Measurements from ENCODE around the gene IQCH. TPM values are rescaled to one million over a fixed set of nuclear protein-coding genes. Genes with fewer than 3 reads are reported as not detected.

IQCH gene
- total RNA-seq, 2 experiments from 2014 or later: 1.2 to 2.2 TPM

- Mint-ChIP-seq H3K4me1 (peaks cover 18% of the 10 kb centered on the region), H3K9me3 (no peaks in the 10 kb centered on the region), H3K36me3 (peaks cover 22% of the 10 kb centered on the region), H3K27me3 (no peaks in the 10 kb centered on the region), H3K4me3 (no peak overlapping the region), H3K27ac (peak overlapping the region; percentile 13)
- DNase-seq (no peak), ATAC-seq (ENCODE audit: low read depth) (peak; percentile 33)
- POLR2A ChIA-PET: interaction anchor here (1.5 kb wide), 1 partner anchor 10 kb away, joined by 12 read pairs; the partner anchor contains the start of gene C15orf61
These were observed 257.0 kb downstream of the IQCH start for GRCh38 chr15:67511606-67512005.

- H3K9me3 Mint-ChIP-seq: no peaks in the 10 kb centered on the region
- no peak for ATAC-seq (ENCODE audit: low read depth)
- POLR2A ChIA-PET: interaction anchor here (1.5 kb wide), 1 partner anchor 9 kb away, joined by 12 read pairs; the partner anchor contains the start of gene C15orf61
These were observed 257.6 kb downstream of the IQCH start for GRCh38 chr15:67512140-67512539.

DNA sequence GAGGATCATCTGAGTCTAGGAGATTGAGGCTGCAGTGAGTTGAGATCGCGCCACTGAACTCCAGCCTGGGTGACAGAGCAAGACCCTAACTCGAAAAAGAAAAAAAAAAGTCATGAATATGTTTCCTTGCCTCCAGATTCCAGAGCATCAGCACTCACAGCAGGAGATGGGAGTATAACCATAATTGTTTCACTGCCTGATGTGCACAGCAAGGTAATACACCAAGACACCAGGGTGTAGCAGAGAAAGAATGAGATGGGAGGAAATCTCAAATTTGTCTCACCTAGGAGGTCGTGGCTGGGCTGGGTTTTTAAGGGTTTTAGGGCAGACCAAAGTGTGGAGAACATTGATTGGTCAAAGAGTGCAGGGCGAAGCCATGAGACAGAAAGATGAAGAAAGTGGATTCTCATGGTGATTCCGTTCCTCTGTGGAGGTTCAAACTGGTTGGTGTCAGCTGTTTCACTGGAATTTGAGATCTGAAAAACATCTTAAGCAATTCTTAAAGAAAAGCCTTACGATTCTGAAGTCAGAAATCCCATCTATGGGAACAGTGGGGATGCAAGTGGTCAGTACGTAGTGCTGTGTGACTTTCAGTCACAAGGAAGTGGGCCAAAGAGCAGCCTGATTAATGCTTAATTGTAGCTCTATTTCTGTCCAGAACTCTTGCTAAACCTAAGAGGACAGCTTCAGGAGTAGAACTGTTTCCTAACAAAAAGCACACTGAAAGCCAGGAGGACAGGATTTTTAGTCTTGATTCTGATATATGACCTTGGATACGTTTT, 258.5 kb downstream of the IQCH start:
- Mint-ChIP-seq H3K36me3 (peaks cover 25% of the 10 kb centered on the region), H3K9me3 (no peaks in the 10 kb centered on the region), H3K27ac (no peak overlapping the region), H3K27me3 (no peaks in the 10 kb centered on the region), H3K4me1 (peaks cover 16% of the 10 kb centered on the region), H3K4me3 (no peak overlapping the region)
- POLR2A ChIA-PET: no interaction called here
- ATAC-seq (ENCODE audit: low read depth) (no peak), DNase-seq (no peak)

More at GRCh38 chr15:67512140-67512539, 257.6 kb downstream of the IQCH start:
- DNase-seq: no peak
- Mint-ChIP-seq H3K27ac (no peak overlapping the region), H3K4me1 (peaks cover 16% of the 10 kb centered on the region), H3K36me3 (peaks cover 22% of the 10 kb centered on the region), H3K27me3 (no peaks in the 10 kb centered on the region), H3K4me3 (no peak overlapping the region)

GRCh38 chr15:67515090-67515489, 260.5 kb downstream of the IQCH start:
- Mint-ChIP-seq H3K4me1 (peaks cover 14% of the 10 kb centered on the region), H3K27ac (no peak overlapping the region), H3K36me3 (peaks cover 25% of the 10 kb centered on the region), H3K9me3 (no peaks in the 10 kb centered on the region), H3K4me3 (no peak overlapping the region), H3K27me3 (no peaks in the 10 kb centered on the region)
- no peak for DNase-seq
- POLR2A ChIA-PET: interaction anchor here (1.3 kb wide), 1 partner anchor 27 kb away, joined by 3 read pairs; the partner anchor contains the start of gene MAP2K5
- no peak for ATAC-seq (ENCODE audit: low read depth)

- no peaks in the 10 kb centered on the region for H3K27me3 Mint-ChIP-seq
- POLR2A ChIA-PET: interaction anchor here (1.3 kb wide), 1 partner anchor 27 kb away, joined by 3 read pairs; the partner anchor contains the start of gene MAP2K5
- no peak for ATAC-seq (ENCODE audit: low read depth)
These were observed 261.0 kb downstream of the IQCH start for GRCh38 chr15:67515557-67515956.

DNA sequence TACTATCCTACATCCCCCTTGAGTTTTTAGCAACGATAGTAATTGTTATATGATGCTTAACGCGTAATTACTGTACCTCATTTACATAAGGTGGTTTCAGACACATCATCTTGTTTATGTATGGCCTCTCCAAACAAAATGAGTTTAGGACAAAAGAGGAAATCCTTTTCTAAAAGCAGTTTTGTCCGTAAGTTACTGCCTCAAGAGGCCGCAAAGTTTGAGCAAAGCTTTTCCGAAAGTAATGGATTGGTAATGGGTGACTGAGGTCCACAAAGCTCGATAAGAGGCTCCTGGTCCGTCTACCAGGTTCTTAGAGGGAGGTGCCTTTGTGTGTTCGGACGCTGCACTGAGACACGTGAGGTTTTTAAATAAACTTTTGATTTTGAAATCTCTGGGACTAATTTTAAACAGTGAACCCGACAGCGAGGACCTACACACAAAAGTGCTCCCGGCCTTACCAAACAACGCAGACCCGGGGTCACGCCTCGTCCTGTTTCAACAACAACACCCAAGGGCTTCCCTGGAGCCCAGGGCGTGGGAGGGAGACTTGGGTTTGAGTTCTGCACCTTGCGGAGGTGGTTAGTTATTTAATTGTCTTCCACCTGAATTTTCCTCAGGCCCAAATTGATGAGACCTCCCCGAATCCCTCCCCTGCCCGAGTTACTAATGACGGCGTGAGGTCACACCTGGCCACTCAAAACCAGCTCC, 265.9 kb downstream of the IQCH start:
- DNase-seq: no peak
- peaks cover 6% of the 10 kb centered on the region for H3K36me3 Mint-ChIP-seq
- no peaks in the 10 kb centered on the region for H3K27me3 Mint-ChIP-seq
- H3K4me3 Mint-ChIP-seq: peak overlapping the region; percentile 85
- peaks cover 18% of the 10 kb centered on the region for H3K4me1 Mint-ChIP-seq
- no peak for ATAC-seq (ENCODE audit: low read depth)
- peak overlapping the region; percentile 87 for H3K27ac Mint-ChIP-seq
- POLR2A ChIA-PET: interaction anchor here (1.0 to 3.2 kb wide), 7 partner anchors 9 to 320 kb away, joined by 4 to 22 read pairs (median 8); partner anchors contain the start of gene MAP2K5
- H3K9me3 Mint-ChIP-seq: no peaks in the 10 kb centered on the region

More at GRCh38 chr15:67515557-67515956, 261.0 kb downstream of the IQCH start:
- no peaks in the 10 kb centered on the region for H3K9me3 Mint-ChIP-seq
- DNase-seq: no peak
- H3K36me3 Mint-ChIP-seq: peaks cover 25% of the 10 kb centered on the region
- no peak overlapping the region for H3K27ac Mint-ChIP-seq
- no peak overlapping the region for H3K4me3 Mint-ChIP-seq
- peaks cover 15% of the 10 kb centered on the region for H3K4me1 Mint-ChIP-seq

- Mint-ChIP-seq H3K9me3 (no peaks in the 10 kb centered on the region), H3K4me1 (peaks cover 18% of the 10 kb centered on the region), H3K27ac (peak within 1 kb of the TSS; percentile 97), H3K27me3 (no peaks in the 10 kb centered on the region), H3K36me3 (peaks cover 6% of the 10 kb centered on the region), H3K4me3 (peak within 1 kb of the TSS; percentile 85)
- DNase-seq (peak; percentile 93), ATAC-seq (ENCODE audit: low read depth) (peak; percentile 83)
- POLR2A ChIA-PET: interaction anchor here (1.0 to 3.2 kb wide), 8 partner anchors 10 to 320 kb away, joined by 3 to 22 read pairs (median 6); partner anchors contain the start of gene MAP2K5
These were observed 266.6 kb downstream of the IQCH start, which contains the start of gene C15orf61 for GRCh38 chr15:67521029-67521782. TSS of gene C15orf61 (plus strand) at chr15:67521131. CDS start at chr15:67521249, 118 bp downstream.

- H3K4me1 Mint-ChIP-seq: peaks cover 18% of the 10 kb centered on the region
- peak overlapping the region; percentile 97 for H3K27ac Mint-ChIP-seq
- no peaks in the 10 kb centered on the region for H3K9me3 Mint-ChIP-seq
- POLR2A ChIA-PET: interaction anchor here (0.6 to 3.2 kb wide), 8 partner anchors 11 to 532 kb away, joined by 3 to 22 read pairs (median 4); partner anchors contain the start of genes MAP2K5 and PIAS1
- DNase-seq: no peak
- peaks cover 9% of the 10 kb centered on the region for H3K36me3 Mint-ChIP-seq
- H3K4me3 Mint-ChIP-seq: peak overlapping the region; percentile 79
- ATAC-seq (ENCODE audit: low read depth): no peak
- H3K27me3 Mint-ChIP-seq: no peaks in the 10 kb centered on the region
These were observed 267.4 kb downstream of the IQCH start for GRCh38 chr15:67521783-67522568.

GRCh38 chr15:67523330-67523729, 268.7 kb downstream of the IQCH start:
- peaks cover 18% of the 10 kb centered on the region for H3K4me1 Mint-ChIP-seq
- H3K27ac Mint-ChIP-seq: no peak overlapping the region
- no peaks in the 10 kb centered on the region for H3K27me3 Mint-ChIP-seq
- H3K36me3 Mint-ChIP-seq: peaks cover 11% of the 10 kb centered on the region
- ATAC-seq (ENCODE audit: low read depth) (no peak), DNase-seq (no peak)
- no peaks in the 10 kb centered on the region for H3K9me3 Mint-ChIP-seq
- POLR2A ChIA-PET: no interaction called here
- H3K4me3 Mint-ChIP-seq: peak overlapping the region; percentile 79

DNA sequence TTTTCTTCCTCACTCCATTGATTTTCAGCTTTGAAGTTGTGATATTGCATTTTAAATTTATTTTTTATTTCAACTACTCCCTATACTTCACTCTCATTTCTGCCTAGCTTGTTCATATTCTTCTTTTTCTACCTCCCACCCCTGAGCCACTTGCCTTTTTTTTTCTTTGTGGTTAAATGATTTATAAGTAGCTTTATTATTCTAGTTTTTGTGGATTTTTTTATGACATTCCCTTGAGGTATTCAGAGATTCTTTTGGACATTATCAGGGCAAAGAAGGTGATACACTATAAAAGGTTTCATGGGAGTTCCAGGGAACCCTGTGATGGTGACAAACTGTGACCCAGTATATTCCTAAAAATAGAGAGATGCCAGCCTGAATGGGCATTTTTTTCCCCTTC, 269.6 kb downstream of the IQCH start:
- POLR2A ChIA-PET: interaction anchor here (0.7 kb wide), 1 partner anchor 18 kb away, joined by 3 read pairs; the partner anchor contains the start of gene MAP2K5

DNA sequence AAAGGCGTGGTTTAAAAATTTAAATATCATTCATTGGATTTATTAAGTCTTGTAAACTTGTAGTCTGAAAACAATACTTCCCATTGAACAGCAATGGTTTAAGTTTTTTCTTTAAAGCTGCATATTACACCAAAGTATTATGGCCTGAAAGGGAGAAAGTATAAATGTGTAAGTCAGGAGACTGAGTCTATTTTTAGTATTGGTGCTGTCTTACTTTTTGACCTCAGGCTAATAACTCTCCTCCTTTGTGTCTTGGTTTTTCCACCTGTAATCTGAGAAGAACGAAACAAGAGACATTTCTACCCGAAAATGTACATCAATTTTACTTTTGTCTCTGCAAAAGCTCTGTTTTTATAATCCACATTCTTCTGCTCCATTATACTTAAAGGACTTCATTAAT, 273.9 kb downstream of the IQCH start:
- H3K27ac Mint-ChIP-seq: no peak overlapping the region

More for the DNA sequence above, 269.6 kb downstream of the IQCH start:
- DNase-seq (no peak), ATAC-seq (ENCODE audit: low read depth) (no peak)
- Mint-ChIP-seq H3K4me3 (no peak overlapping the region), H3K9me3 (no peaks in the 10 kb centered on the region), H3K4me1 (peaks cover 18% of the 10 kb centered on the region), H3K27me3 (no peaks in the 10 kb centered on the region), H3K27ac (no peak overlapping the region), H3K36me3 (peaks cover 11% of the 10 kb centered on the region)

DNA sequence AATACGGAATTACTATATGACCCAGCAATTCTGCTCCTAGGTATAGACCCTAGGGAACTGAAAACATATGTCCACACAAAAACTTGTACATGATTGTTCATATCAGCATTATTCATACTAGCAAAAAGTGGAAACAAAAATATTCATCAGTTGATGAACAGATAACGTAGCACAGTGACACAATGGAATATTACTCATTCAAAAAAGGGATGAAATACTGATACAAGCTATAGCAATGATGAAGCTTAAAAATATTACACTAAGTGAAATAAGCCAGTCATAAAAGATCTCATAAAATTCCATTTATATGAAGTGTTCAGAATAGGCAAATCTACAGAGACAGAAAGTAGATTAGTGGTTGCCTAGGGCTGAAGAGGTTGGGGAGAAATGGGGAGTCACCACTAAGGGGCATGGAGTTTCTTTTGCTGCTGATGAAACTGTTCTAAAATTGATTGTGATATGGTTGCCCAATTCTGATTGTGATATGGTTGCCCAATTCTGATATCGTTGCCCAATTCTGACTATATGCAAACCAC, 276.9 kb downstream of the IQCH start:
- Mint-ChIP-seq H3K27ac (no peak overlapping the region), H3K4me1 (peaks cover 5% of the 10 kb centered on the region), H3K27me3 (no peaks in the 10 kb centered on the region), H3K36me3 (peaks cover 8% of the 10 kb centered on the region), H3K9me3 (no peaks in the 10 kb centered on the region), H3K4me3 (no peak overlapping the region)
- ATAC-seq (ENCODE audit: low read depth) (no peak), DNase-seq (no peak)
- POLR2A ChIA-PET: interaction anchor here (0.7 kb wide), 1 partner anchor 30 kb away, joined by 3 read pairs; no protein-coding TSS in a partner anchor

More for the DNA sequence above, 273.9 kb downstream of the IQCH start:
- H3K4me1 Mint-ChIP-seq: peaks cover 3% of the 10 kb centered on the region
- DNase-seq (no peak), ATAC-seq (ENCODE audit: low read depth) (no peak)
- H3K36me3 Mint-ChIP-seq: peaks cover 9% of the 10 kb centered on the region
- H3K9me3 Mint-ChIP-seq: no peaks in the 10 kb centered on the region
- POLR2A ChIA-PET: no interaction called here
- no peak overlapping the region for H3K4me3 Mint-ChIP-seq
- no peaks in the 10 kb centered on the region for H3K27me3 Mint-ChIP-seq
